Cerebellar nuclear complex (tissue), 1 donor: ENCODE data around the gene GLRA3.
"Not testable (repeated sequence)": the region's sequence is repeated elsewhere in the genome, so short reads cannot be mapped to it uniquely, and the experiment has no call there.

Source experiments
- DNase-seq, 2 experiments: peaks; one replicate each; lab custom pipeline; 2025; lab: John Stamatoyannopoulos, UW

Gene GLRA3

DNA sequence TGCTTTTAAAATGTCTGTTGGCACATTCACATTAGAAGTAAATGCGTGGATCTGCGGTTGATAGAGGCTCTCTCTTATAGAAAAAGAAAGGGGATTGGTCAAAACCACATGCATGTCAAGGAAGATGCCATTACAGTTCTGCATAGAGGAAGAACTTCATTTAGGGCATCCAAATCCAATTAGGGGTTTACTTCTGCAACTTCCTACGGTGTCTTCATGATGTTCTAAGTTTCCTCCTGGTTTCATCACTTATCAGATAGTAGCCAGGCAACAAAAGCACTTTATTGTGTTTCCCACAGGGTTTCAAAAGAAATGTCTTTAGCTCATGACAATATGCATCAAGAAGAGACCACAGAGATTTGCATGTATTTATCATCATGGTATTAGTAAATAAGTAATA lies 170.8 kb downstream of the GLRA3 start:
- DNase-seq, result no peak

DNA sequence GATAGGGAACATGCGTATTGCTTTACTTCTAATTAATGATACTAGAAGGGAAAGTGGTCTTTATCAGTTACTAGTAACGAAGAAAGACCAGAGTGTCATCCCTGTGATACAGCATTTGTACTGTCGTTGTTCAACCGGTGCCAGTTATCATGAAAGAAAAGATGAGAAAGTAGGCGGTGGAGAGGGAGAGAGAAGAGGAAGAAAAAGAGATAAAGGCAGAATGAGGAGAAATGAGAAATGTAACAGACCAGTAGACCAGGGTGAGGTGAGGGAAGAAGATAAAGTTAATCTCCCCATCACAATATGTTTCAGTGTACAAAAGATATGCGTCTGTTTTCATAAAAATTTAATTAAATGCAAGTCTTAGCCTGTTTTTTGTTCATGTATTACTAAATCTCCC lies 171.6 kb downstream of the GLRA3 start:
- no peak for DNase-seq

DNA sequence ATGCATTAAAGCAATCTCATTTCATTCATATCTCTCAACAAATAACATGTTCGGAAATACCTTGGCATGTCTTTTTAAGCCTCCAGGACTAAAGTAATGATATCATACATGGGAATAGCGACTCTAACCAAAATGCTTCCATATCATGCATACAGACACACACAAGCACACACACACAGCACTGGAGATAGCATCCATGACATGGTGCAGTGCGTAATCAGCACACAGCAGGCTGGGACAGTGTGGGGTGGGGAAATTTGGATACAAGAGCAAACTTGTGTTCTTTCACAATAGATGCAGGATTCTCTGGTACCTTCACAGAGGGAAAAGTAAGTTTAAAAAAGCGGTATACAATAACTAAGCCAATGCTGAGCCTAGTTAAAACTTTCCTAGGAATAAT lies 174.4 kb downstream of the GLRA3 start:
- no peak for DNase-seq

DNA sequence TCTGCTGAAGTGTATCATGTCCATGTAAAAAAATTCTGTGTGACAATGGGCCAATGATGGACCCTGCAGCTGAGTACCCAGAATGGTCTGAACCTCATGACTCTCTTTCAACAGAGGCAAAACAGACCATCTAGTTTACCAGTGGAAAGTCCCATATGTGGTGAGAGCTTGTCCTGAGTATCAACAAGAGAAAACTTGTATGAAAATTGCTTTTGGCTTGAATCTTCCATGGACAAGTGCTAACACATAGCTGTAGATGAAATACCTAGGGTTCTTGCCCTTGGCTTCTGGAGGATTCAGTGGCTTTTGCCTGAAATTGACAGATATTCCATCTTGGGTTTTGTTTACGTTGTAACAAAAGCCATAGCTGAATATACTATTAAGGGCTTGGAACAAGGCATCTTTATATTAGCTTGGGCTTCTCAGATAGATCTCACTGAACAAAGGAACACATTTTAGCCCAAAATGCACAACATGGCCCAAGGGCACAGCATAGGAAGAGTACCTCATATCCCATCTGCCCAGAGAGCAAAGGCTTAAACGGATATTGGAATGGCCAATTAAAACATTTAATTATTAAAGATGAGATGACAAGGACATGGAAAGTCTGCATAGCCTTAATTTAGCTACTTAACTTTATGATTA lies 178.2 kb downstream of the GLRA3 start:
- no peak for DNase-seq

DNA sequence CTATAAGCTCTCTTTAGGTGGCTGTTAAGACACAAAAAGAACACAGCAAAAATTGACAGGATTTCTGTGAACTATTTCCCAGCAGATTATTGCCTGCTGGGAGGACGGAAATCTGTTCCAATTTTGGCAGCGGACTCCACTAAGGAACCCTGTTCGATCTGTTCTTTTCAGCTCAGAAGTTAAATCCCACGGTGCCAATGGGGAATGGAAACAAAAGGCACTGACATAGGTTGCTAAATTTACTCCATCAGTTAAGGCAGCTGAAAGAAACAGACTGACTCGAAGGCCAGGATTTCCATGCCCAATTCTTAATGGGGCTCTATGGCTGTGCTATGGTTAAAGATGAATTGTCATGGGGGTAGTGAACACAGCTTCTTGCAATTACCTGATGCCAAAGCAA lies 180.2 kb downstream of the GLRA3 start:
- DNase-seq, result no peak

DNA sequence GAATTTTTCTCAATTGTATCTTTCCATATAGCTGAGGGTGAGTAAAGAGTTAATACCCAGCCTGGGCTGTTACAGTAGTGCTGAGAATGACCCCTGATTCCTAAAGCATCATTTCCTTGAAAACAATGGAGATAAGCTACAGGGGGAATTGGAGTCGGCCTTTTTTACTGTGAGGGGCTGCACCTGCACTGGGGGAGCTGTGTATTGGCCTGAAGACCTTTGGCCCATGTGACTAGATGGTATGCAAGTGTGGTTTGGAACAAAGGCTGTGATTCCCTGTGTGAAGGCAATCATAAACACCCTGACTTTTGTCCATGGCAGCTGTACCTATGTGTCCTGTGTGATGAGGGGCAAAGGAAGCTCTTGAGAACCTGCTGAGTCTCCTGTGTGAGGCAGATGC lies 182.7 kb downstream of the GLRA3 start:
- DNase-seq, result no peak

DNA sequence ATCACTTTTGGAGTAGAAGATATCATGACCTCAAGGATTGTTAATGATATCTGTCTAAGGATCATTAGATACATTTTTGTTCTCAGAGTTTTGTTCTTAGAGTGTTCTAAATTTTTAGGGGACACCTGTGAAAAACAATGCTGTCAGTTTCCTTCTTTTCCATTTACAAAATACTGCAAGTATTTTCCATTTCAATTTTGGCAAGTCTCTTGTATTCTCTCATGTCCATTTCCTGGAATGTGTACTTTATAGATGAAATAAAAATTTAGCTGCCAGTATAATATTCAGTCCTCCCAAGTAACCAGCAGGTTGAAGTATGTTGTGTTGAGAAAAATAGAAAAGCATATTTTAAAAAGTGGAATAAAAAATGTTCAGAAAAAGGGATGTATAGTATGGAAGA lies 188.9 kb downstream of the GLRA3 start:
- no peak for DNase-seq

DNA sequence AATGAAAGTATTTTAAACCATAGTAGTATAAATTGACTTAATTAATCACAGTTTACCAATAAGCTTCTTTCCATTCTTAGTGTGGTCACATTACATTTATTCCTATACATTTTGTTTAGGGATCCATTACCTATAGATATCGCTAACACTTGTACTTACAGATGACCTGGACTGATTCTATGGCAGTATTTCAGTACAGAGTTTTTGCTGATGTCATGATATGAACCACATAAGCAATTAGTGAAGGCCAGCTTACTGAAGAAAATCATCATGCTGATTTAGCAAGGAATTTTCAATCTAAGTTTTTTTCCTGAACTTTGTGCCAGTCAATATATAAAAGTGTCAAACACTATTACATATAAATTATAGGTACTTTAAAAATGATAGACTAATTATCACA lies 193.3 kb downstream of the GLRA3 start:
- no peak for DNase-seq

DNA sequence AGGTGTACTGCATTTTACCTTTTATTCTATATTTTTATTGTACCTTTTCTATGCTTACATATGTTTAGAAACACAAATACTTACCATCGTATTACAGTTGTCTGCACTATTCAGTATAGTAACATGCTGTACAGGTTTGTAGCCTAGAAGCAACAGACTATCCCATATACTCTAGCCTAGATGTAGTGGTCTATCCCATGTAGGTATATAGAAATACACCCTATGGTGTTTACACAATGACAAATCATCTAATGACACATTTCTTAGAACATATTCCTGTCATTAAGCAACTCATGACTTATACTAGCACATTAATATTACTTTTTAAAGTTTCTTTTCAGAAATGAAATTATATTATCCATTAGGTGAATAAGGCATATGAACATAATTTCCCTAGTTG lies 195.6 kb downstream of the GLRA3 start:
- no peak for DNase-seq

DNA sequence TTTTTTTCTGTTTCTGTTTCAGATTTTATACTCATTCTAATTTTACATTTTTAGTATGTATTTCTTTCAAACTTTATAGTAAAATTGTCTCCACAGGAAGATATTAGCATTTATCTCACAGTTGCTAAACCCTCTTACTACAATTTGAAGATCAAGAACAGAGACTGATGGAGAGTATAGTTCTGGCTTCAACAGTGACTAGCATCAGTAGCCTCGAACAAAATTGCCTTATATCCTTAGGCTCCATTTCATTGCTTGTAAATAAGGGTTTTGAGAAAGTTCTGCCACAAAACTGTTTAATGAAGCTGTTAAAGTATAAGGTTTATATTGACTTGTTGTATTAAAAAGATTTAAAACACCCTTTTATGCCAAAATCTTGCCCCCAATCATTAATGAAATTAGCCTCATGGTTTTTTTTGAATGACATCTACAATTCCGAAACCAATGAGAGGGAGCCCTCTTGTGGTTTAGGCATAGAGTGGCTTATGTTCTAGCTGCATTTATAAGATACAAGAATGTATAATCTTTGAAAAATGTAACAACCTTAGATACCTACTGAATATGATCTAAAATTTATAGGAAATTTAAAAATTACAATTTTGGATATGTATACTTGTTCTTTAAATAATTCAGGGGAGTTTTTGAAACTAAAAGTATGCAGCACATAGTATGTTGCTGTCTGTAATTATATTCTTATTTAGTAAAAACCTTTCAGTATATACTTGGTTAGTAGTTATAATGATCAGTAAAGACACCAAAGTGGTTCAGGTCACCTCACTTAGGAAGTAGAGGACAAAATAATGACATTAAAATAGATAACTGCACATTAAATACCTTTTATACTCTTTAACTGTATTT lies 196.9 kb downstream of the GLRA3 start:
- DNase-seq, result no peak

DNA sequence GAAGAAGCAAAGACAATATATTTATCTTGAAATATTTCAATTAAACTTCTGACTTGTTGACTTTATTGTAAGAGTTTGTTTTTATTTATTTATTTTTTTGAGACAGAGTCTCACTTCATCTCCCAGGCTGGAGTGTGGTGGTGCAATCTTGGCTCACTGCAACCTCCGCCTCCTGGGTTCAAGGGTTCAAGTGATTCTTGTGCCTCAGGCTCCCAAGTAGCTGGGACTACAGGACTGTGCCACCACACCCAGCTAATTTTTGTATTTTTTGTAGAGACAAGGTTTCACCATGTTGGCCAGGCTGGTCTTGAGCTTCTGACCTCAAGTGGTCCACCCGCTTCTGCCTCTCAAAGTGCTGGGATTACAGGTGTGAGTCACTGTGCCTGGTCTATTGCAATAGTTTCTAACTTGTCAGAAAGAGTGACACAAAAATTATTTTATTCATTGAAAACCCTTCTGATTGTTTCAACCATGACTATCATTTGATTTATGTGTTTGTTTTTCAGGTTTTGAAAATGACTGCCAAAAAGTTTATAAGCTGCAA lies 199.1 kb downstream of the GLRA3 start:
- DNase-seq, result not testable (repeated sequence)

DNA sequence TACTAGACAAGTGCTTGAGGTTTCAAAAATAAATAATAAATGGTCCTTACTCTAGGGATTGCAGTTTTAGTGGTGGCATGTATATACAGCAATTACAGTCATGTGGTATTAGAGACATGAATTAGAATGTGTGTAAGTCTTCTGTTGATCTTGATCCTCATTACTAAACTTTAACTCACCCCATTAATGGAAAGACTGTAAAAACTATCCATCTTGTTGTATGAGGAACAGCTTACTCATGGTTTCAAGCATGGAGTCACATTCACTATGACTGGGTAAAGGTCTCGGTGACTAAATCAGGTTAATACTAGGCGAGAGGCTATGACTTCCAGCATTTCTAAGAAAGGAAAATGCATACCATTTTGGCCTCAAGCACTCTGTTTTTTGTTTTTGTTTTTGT lies 199.8 kb downstream of the GLRA3 start:
- no peak for DNase-seq

DNA sequence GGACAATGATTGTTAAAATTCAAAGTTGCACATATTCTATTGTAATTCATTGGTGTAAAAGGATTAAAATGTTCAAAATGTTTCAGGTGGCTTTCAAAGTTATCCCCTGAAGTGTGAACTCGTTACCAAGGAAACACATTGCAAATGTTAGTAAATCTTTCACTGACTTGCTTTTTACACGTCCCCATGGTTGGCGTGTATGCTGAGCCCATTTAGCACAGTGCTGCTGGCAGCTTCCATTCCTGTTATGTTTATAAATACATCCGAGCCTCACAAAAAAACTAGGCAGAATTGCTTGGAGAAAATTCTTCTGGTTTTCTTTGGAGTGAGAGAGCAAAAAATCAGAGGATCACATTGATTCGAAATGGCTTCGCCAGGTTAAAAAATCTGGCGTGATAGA lies 200.9 kb downstream of the GLRA3 start:
- no peak for DNase-seq

DNA sequence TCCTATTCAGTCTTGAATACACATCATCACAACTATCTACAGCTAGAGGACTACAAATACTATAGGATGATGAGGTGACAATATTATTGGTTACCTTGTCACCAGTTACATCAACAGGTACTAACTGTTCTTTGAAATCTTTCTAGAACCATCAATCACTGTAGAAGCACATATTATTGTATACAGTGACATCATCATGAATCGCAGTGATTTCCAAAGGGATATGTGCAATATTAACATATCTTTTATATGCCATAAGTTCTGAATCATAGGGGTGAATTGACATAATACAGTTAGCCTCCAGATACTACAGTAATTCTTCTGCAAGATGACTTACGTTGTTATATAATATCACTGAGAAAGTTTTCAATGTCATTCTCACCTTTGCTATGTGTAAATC lies 201.6 kb downstream of the GLRA3 start:
- DNase-seq, result no peak

DNA sequence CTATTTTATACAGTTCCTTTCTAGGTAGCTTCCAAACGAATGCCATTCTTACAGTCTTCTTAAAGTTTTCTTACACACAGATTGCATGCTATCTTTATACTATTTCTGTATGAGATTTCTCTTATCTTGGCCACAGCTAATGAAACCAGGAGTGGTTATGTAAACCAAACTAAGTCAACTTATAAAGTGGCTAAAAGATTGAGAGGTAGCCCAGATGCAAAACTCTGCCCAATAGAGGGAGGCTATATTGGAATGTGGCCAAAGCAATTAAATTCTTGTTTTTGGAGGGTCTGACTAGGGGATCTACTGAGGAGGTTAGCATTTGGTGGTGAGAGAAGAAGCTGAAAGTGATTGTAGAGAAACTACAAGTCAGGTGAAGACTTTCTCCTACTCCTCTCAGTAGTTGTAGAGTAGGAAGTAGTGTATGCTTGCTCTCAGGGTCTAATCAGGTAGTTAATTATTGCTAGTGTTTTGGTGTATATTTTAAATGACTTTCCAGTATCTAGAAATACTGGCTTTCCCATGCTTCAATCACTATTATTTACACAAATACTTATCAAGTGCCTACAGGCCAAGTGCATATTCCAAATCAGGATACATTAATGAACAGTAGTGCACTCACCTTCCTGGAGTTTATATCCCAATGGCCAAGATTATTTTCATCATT lies 202.6 kb downstream of the GLRA3 start:
- DNase-seq, result no peak

DNA sequence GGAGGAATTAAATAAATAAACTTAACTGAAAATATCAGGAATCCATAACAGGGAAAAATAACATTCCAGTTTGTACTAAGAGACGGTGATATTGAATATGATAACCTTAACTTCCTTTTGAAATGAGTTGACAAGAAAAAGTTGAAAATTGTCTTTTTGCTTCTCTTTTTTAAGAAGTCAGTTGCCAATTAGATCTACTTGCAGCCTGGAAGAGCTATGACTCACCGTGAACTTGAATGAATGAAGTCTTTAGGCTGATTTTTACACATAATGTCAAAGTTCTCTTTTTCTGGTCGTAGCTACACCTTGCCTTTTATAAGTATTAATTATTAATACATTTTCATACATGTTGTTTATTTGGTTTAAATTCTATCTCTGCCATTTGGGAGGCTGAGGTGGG lies 212.4 kb downstream of the GLRA3 start:
- DNase-seq, result no peak

DNA sequence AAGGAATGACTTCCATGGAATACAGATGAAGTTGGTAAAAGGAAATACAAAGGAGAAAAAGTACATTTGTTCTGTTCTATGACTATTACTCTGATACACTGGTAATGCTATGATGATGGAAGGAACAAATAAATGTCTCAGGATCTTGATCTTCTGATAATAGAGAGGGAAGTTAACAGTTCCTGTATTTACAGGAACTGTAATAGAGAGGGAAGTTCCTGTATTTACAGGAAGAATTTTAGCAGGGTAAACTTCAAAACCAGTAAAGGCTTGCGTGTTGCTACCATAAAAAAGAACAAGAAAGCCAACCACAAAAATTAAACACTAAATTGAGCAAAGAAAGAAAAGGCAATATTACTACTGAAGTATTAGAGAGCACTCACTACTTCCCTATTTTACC lies 215.1 kb downstream of the GLRA3 start:
- DNase-seq, result no peak

DNA sequence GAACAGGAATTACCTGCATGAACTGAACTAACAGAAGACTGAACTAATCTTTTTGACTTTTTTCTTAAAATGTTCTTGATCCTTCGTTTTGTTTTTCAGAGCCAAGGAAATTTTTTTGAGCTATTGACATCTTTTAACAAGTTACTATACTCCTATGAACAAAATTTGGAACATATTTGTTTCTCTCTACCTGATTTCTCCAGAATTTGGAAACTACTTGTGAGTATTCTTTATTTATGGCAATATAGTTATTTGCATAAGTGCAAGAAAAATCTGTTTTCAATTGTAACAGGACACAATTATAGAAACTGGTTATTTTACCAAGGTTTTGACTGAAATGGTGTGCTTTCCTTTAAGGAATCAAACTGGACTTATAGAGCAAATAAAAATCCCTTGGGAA lies 217.3 kb downstream of the GLRA3 start:
- DNase-seq, result no peak

DNA sequence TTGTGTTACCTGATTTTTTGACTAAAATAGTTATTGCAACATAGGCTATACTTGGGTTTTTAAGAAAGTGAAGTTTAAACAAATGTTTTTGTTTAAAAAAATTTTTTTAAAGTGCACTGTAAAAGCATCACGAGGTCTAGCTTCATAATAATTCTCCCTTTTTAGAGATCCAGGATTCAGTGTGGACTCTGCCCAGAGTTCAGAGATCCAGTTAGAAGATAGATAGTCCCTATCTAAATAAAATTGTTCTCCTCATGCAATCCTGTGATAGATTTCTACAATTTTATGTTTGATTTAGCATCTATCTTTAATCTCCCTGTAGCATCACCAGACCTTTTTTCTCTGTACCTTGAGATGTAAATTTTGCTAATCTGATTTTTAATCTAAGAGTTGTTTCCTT lies 221.3 kb downstream of the GLRA3 start:
- no peak for DNase-seq

DNA sequence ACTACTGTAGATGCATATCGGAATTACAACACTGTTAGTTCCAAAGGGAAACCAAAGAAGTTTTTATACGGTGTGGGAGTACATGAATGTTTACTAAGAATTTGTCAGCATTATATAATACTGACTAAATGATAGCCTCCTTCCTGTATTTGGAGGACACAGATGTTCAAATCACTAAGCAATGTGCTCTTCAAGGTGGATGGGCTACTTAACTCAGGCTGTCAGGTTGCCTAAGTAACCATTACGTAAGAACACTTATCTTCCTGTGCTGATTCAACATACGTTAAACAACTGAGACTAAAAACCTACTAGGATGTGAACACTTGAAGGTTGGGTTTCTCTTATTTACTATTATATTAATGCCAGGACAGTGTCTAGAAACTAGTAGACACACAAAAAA lies 224.8 kb downstream of the GLRA3 start:
- no peak for DNase-seq

DNA sequence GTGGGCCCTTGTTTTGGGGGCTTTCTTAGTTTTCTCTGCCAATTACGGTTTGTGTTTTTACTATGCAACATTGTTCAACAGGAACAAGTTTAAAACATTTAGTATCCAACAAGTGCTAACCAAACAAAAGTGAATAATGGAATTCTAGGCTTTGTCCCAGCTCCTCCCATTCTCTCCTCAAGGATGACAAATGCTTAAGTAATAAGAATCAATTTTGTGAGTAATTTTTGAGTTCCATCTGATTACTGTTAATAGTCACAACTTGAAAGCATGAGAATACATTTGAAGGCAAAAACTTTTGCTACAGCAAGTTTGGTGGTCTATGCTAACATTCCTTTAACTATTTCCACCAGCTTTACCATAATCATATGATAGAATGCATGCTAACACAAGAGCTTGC lies 228.7 kb downstream of the GLRA3 start:
- DNase-seq, result no peak

DNA sequence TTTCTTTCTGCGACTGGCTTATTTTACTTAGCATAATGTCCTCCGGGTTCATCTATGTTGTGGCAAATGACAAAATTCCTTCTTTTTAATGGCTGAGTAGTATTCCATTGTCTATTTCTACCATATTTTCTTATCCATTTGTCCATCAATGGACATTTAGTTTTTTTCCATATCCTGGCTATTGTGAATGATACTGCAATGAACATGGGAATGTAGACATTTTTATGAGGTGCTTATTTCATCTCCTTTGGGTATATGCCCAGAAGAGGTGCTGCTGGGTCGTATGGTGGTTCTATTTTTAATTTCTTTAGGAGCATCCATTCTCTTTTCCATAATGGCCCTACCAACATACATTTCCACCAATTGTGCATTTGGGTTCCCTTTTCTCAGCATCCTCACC lies 230.2 kb downstream of the GLRA3 start:
- no peak for DNase-seq

DNA sequence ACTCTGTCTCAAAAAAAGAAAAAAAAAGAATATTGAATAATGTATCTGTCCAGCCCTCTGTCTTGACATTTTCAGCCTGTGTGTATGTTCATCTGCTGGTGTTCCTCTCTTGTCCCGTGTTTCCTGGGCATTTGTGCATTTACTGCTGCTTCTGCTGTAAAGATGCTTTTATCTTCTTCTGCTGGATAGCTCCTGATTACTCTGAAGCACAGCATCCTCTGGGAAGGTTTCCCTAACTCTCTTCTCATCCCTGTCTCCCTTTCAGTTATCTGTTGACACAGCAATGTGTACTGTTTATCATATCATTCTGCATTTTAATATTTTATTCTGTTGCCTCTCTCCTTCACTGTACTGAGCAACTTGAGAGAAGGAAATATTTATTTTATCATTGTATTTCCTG lies 232.5 kb downstream of the GLRA3 start:
- no peak for DNase-seq
